GM06990 (cell line): Measurements from ENCODE around the gene KRT79.

ENCODE experiments used
- DNase-seq: peaks from one replicate; pipeline ENCODE4 v3.0.0-alpha.2; 2011; ENCODE audit not compliant: insufficient read length; ENCODE audit errors: extremely low read depth
- H3K27me3 ChIP-seq: replicated peaks from 2 replicates; pipeline ENCODE4 v1.6.0; 2011; ENCODE audit warnings: low read length; ENCODE audit not compliant: control insufficient read depth, insufficient read depth
- H3K36me3 ChIP-seq: 2 replicates; pipeline ENCODE4 v1.5.1; 2011; ENCODE audit warnings: low read length; ENCODE audit not compliant: control insufficient read depth, insufficient read depth
- H3K4me3 ChIP-seq: replicated peaks from 2 replicates; pipeline ENCODE4 v1.5.1; 2011; ENCODE audit warnings: low read depth, mild to moderate bottlenecking, control low read depth, low read length
- CTCF ChIP-seq: IDR thresholded peaks from 2 replicates; pipeline ENCODE4 v1.5.1; 2011; ENCODE audit warnings: low read length, control low read depth, mild to moderate bottlenecking, inconsistent platforms; ENCODE audit not compliant: insufficient read depth, poor library complexity, severe bottlenecking

KRT79 gene

GRCh38 chr12:52846356-52846970 is 12.4 kb upstream of the KRT79 start:
- no peak for DNase-seq
- Histone ChIP-seq H3K36me3 (no peaks in the 10 kb centered on the region), H3K27me3 (no peaks in the 10 kb centered on the region; the same call in none of the 2 replicates), H3K4me3 (no peak overlapping the region)
- TF ChIP-seq CTCF, result no peak

- H3K4me3 ChIP-seq, result no peak overlapping the region
- no peak for DNase-seq
- TF ChIP-seq CTCF, result no peak
- no peaks in the 10 kb centered on the region; the same call in none of the 2 replicates for H3K27me3 ChIP-seq
- no peaks in the 10 kb centered on the region for H3K36me3 ChIP-seq
Observed at GRCh38 chr12:52845946-52846345, 11.8 kb upstream of the KRT79 start.

GRCh38 chr12:52844386-52844785 is 10.3 kb upstream of the KRT79 start:
- H3K27me3 ChIP-seq, result no peaks in the 10 kb centered on the region; the same call in none of the 2 replicates
- no peak overlapping the region for H3K4me3 ChIP-seq
- no peak for DNase-seq
- TF ChIP-seq CTCF, result no peak
- H3K36me3 ChIP-seq, result no peaks in the 10 kb centered on the region

GRCh38 chr12:52839436-52840105 is 5.5 kb upstream of the KRT79 start:
- no peak for DNase-seq
- no peaks in the 10 kb centered on the region for H3K36me3 ChIP-seq
- TF ChIP-seq CTCF, result no peak
- no peak overlapping the region for H3K4me3 ChIP-seq
- H3K27me3 ChIP-seq, result no peaks in the 10 kb centered on the region; the same call in none of the 2 replicates

- H3K27me3 ChIP-seq, result no peaks in the 10 kb centered on the region; the same call in none of the 2 replicates
- H3K4me3 ChIP-seq, result no peak overlapping the region
- TF ChIP-seq CTCF, result no peak
- no peak for DNase-seq
- no peaks in the 10 kb centered on the region for H3K36me3 ChIP-seq
Observed at GRCh38 chr12:52838609-52839435, 4.7 kb upstream of the KRT79 start.
